Measurements from ENCODE around the gene FAM161A. TPM values are rescaled to one million over a fixed set of nuclear protein-coding genes. Genes with fewer than 3 reads are reported as not detected.

Gene FAM161A, protein sequence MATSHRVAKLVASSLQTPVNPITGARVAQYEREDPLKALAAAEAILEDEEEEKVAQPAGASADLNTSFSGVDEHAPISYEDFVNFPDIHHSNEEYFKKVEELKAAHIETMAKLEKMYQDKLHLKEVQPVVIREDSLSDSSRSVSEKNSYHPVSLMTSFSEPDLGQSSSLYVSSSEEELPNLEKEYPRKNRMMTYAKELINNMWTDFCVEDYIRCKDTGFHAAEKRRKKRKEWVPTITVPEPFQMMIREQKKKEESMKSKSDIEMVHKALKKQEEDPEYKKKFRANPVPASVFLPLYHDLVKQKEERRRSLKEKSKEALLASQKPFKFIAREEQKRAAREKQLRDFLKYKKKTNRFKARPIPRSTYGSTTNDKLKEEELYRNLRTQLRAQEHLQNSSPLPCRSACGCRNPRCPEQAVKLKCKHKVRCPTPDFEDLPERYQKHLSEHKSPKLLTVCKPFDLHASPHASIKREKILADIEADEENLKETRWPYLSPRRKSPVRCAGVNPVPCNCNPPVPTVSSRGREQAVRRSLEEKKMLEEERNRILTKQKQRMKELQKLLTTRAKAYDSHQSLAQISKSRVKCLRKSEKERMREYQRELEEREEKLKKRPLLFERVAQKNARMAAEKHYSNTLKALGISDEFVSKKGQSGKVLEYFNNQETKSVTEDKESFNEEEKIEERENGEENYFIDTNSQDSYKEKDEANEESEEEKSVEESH
- 1.3 and 1.9 TPM in 2 replicates for total RNA-seq (ENCODE audit: low replicate concordance)

DNA sequence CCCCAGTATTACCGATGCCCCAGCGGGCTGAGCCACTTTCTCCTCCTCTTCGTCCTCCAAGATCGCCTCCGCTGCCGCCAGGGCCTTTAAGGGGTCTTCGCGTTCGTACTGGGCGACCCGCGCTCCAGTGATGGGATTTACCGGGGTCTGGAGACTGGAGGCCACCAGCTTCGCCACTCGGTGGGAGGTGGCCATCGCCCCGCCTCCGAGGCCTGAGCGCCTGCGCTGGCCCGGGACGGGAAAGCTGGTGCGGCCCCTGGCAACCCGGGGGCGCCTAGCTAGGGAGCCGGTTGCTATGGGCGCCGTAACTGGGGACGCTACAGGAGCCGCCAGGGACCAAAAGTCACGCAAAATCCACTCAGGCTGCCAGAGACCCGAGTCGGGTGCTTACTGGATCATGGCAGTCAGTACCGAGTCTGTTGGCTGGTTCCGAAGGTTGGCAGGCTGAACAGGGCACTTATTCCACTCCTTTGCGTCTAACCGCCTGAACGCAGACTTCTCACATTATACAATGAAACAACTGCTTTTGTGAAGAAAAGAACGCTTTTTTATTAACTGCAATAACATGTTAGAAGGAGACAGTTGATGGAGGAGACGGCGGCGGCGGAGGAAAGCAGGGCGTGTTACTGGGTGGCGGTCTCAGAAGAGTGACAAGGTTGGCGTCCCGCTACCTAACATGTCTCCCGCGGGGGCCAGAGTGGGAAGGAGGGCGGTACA, at the start of gene FAM161A:
TSS of gene FAM161A (minus strand) at position 214 of the 717 bp plus-strand sequence. CDS start at position 195, 19 bp downstream.

GRCh38 chr2:61888267-61889055, 34.6 kb upstream of the FAM161A start, which contains the start of gene CCT4:
TSS of gene CCT4 (minus strand) at chr2:61888656. CDS start at chr2:61888507, 149 bp downstream.

Other genes with a start within 250 kb of the FAM161A start
- 94.2 and 161 TPM in 2 replicates for gene CCT4, start 34.6 kb upstream of the FAM161A start, total RNA-seq (ENCODE audit: low replicate concordance)
- 20.9 and 42.8 TPM in 2 replicates for gene COMMD1, start 51.6 kb upstream of the FAM161A start, total RNA-seq (ENCODE audit: low replicate concordance)